ENCODE measurements around the gene HMX1.

HMX1 gene

GRCh38 chr4:8864912-8865680 lies 6.5 kb downstream of the HMX1 start:
- intact Hi-C loops (cut with micrococcal nuclease) = no loop called here
- H3K27ac Mint-ChIP-seq = no peak overlapping the region
- H3K9me3 Mint-ChIP-seq = no peaks in the 10 kb centered on the region
- H3K4me3 Mint-ChIP-seq = no peak overlapping the region
- H3K4me1 Mint-ChIP-seq (ENCODE audit: low read depth) = no peaks in the 10 kb centered on the region
- no peaks in the 10 kb centered on the region for H3K36me3 Mint-ChIP-seq (ENCODE audit: low read depth)
- peaks cover 92% of the 10 kb centered on the region for H3K27me3 Mint-ChIP-seq

GRCh38 chr4:8863686-8864682 lies 7.7 kb downstream of the HMX1 start:
- H3K4me3 Mint-ChIP-seq = no peak overlapping the region
- H3K27ac Mint-ChIP-seq = no peak overlapping the region
- intact Hi-C loops (cut with micrococcal nuclease) = no loop called here
- H3K36me3 Mint-ChIP-seq (ENCODE audit: low read depth) = no peaks in the 10 kb centered on the region
- no peaks in the 10 kb centered on the region for H3K4me1 Mint-ChIP-seq (ENCODE audit: low read depth)
- H3K9me3 Mint-ChIP-seq = no peaks in the 10 kb centered on the region
- H3K27me3 Mint-ChIP-seq = peaks cover 92% of the 10 kb centered on the region

- no peak overlapping the region for H3K4me3 Mint-ChIP-seq
- no peaks in the 10 kb centered on the region for H3K4me1 Mint-ChIP-seq (ENCODE audit: low read depth)
- H3K36me3 Mint-ChIP-seq (ENCODE audit: low read depth) = no peaks in the 10 kb centered on the region
- peaks cover 90% of the 10 kb centered on the region for H3K27me3 Mint-ChIP-seq
- no peak overlapping the region for H3K27ac Mint-ChIP-seq
- intact Hi-C loops (cut with micrococcal nuclease) = no loop called here
- H3K9me3 Mint-ChIP-seq = no peaks in the 10 kb centered on the region
These were observed 8.6 kb downstream of the HMX1 start for GRCh38 chr4:8862800-8863685.

GRCh38 chr4:8862334-8862733 lies 9.3 kb downstream of the HMX1 start:
- H3K4me3 Mint-ChIP-seq = no peak overlapping the region
- H3K36me3 Mint-ChIP-seq (ENCODE audit: low read depth) = no peaks in the 10 kb centered on the region
- no peak overlapping the region for H3K27ac Mint-ChIP-seq
- H3K4me1 Mint-ChIP-seq (ENCODE audit: low read depth) = no peaks in the 10 kb centered on the region
- intact Hi-C loops (cut with micrococcal nuclease) = no loop called here
- H3K27me3 Mint-ChIP-seq = peaks cover 96% of the 10 kb centered on the region
- no peaks in the 10 kb centered on the region for H3K9me3 Mint-ChIP-seq

GRCh38 chr4:8861576-8862295 lies 9.9 kb downstream of the HMX1 start:
- no peaks in the 10 kb centered on the region for H3K36me3 Mint-ChIP-seq (ENCODE audit: low read depth)
- no peaks in the 10 kb centered on the region for H3K4me1 Mint-ChIP-seq (ENCODE audit: low read depth)
- no peaks in the 10 kb centered on the region for H3K9me3 Mint-ChIP-seq
- H3K27me3 Mint-ChIP-seq = peaks cover 97% of the 10 kb centered on the region
- H3K4me3 Mint-ChIP-seq = no peak overlapping the region
- H3K27ac Mint-ChIP-seq = no peak overlapping the region
- intact Hi-C loops (cut with micrococcal nuclease) = no loop called here

- Mint-ChIP-seq H3K27me3 (peaks cover 97% of the 10 kb centered on the region), H3K36me3 (ENCODE audit: low read depth) (no peaks in the 10 kb centered on the region), H3K4me3 (no peak overlapping the region), H3K27ac (no peak overlapping the region), H3K9me3 (no peaks in the 10 kb centered on the region), H3K4me1 (ENCODE audit: low read depth) (no peaks in the 10 kb centered on the region)
- intact Hi-C loops (cut with micrococcal nuclease) = no loop called here
These were observed 10.6 kb downstream of the HMX1 start for GRCh38 chr4:8860892-8861575.

GRCh38 chr4:8860096-8860891 lies 11.3 kb downstream of the HMX1 start:
- no peaks in the 10 kb centered on the region for H3K36me3 Mint-ChIP-seq (ENCODE audit: low read depth)
- no peaks in the 10 kb centered on the region for H3K4me1 Mint-ChIP-seq (ENCODE audit: low read depth)
- no peak overlapping the region for H3K27ac Mint-ChIP-seq
- H3K27me3 Mint-ChIP-seq = peaks cover 97% of the 10 kb centered on the region
- intact Hi-C loops (cut with micrococcal nuclease) = no loop called here
- H3K4me3 Mint-ChIP-seq = no peak overlapping the region
- no peaks in the 10 kb centered on the region for H3K9me3 Mint-ChIP-seq

GRCh38 chr4:8859550-8860095 lies 12.0 kb downstream of the HMX1 start:
- Mint-ChIP-seq H3K4me1 (ENCODE audit: low read depth) (no peaks in the 10 kb centered on the region), H3K27ac (no peak overlapping the region), H3K4me3 (no peak overlapping the region), H3K9me3 (no peaks in the 10 kb centered on the region), H3K27me3 (peaks cover 97% of the 10 kb centered on the region), H3K36me3 (ENCODE audit: low read depth) (no peaks in the 10 kb centered on the region)
- intact Hi-C loops (cut with micrococcal nuclease) = no loop called here

- H3K4me3 Mint-ChIP-seq = no peak overlapping the region
- no peaks in the 10 kb centered on the region for H3K4me1 Mint-ChIP-seq (ENCODE audit: low read depth)
- no peaks in the 10 kb centered on the region for H3K9me3 Mint-ChIP-seq
- H3K27ac Mint-ChIP-seq = no peak overlapping the region
- intact Hi-C loops (cut with micrococcal nuclease) = no loop called here
- no peaks in the 10 kb centered on the region for H3K36me3 Mint-ChIP-seq (ENCODE audit: low read depth)
- H3K27me3 Mint-ChIP-seq = peaks cover 96% of the 10 kb centered on the region
These were observed 12.9 kb downstream of the HMX1 start for GRCh38 chr4:8858701-8859210.

GRCh38 chr4:8857766-8858700 lies 13.6 kb downstream of the HMX1 start:
- intact Hi-C loops (cut with micrococcal nuclease) = no loop called here
- Mint-ChIP-seq H3K36me3 (ENCODE audit: low read depth) (no peaks in the 10 kb centered on the region), H3K27me3 (peaks cover 94% of the 10 kb centered on the region), H3K4me1 (ENCODE audit: low read depth) (no peaks in the 10 kb centered on the region), H3K4me3 (no peak overlapping the region), H3K27ac (no peak overlapping the region), H3K9me3 (no peaks in the 10 kb centered on the region)

All from dendritic cell treated with granulocyte-macrophage colony-stimulating factor and Interleukin-4, amounts not matched to agents 40 ng/mL and 50 ng/mL, for 4 days (primary cell).